Subcutaneous preadipocyte (primary cell): ENCODE data around the gene RBBP7. TPM values are rescaled to one million over a fixed set of nuclear protein-coding genes. Genes with fewer than 3 reads are reported as not detected.

Source experiments
- small RNA-seq: library from RNA; depleted of rRNA; stranded (forward); fragments of <200 nt; gene quantifications from one replicate; pipeline ENCODE3, GENCODE V24; 2012
- total RNA-seq: library from RNA; depleted of rRNA; stranded (reverse); fragments of >200 nt; gene quantifications from 2 replicates; pipeline ENCODE4 v1.2.3, GENCODE V29; 2012

RBBP7 gene
- 102 and 129 TPM in 2 replicates for total RNA-seq

GRCh38 chrX:16870095-16870861, at the start of gene RBBP7:
Gene RBBP7 (minus strand): TSS chrX:16870362. CDS start chrX:16870053, 309 bp downstream.

Small RNA genes within 50 kb of the gene (small RNA-seq; reads per million reads assigned to genes)
- not detected for gene RF00019
- gene RNU4-6P: not detected
- gene RPL12P49: not detected

Other genes with a start within 250 kb of the RBBP7 start
- gene S100G, start 220.2 kb downstream of the RBBP7 start, total RNA-seq: not detected in 2 replicates
- gene CTPS2, start 157.7 kb downstream of the RBBP7 start, total RNA-seq: 6.6 and 10.6 TPM in 2 replicates
- gene SYAP1, start 150.8 kb downstream of the RBBP7 start, total RNA-seq: 29.0 and 38.5 TPM in 2 replicates
- 10.3 and 14.7 TPM in 2 replicates for gene TXLNG, start 83.9 kb downstream of the RBBP7 start, total RNA-seq
- 0.37 and 0.39 TPM in 2 replicates for gene REPS2, start 76.3 kb upstream of the RBBP7 start, total RNA-seq